Measurements from ENCODE around the gene CTDSPL.

The CTDSPL gene

GRCh38 chr3:37968199-37968598 is 106.5 kb downstream of the CTDSPL start:
- H3K4me3 ChIP-seq (ENCODE audit: low read depth, low read length) = no peak overlapping the region
- no peak overlapping the region for H3K27ac ChIP-seq (ENCODE audit: extremely low read depth, low read depth, low read length)
- ChIA-PET CTCF (interaction anchor here (0.7 to 8.1 kb wide), 15 partner anchors 9 to 661 kb away, joined by 3 to 164 read pairs (median 5); no protein-coding TSS in a partner anchor), POLR2A (no interaction called here)
- peaks cover 0 to 4% of the 10 kb centered on the region in 2 experiments; a peak in 1 of 3 replicates for H3K36me3 ChIP-seq (ENCODE audit: control insufficient read depth in 2 of 2, insufficient read depth in 1 of 2, low read length in 2 of 2)
- no peaks in the 10 kb centered on the region for H3K4me1 ChIP-seq (ENCODE audit: control insufficient read depth, insufficient read depth, low read length)
- H3K9me3 ChIP-seq (ENCODE audit: control insufficient read depth, insufficient read depth, low read depth, low read length) = no peaks in the 10 kb centered on the region
- TF ChIP-seq ZNF76 (tag by site-specific recombination; IDR thresholded peaks at IDR 0.05; ENCODE audit: borderline replicate concordance, low read depth) (no peak), ZNF670 (tag by site-specific recombination; IDR thresholded peaks at IDR 0.05; ENCODE audit: low read depth) (no peak), BCL6B (tag by site-specific recombination; IDR thresholded peaks at IDR 0.05) (no peak)

GRCh38 chr3:37968813-37969595 is 107.3 kb downstream of the CTDSPL start:
- Histone ChIP-seq H3K9me3 (ENCODE audit: control insufficient read depth, insufficient read depth, low read depth, low read length) (no peaks in the 10 kb centered on the region), H3K4me1 (ENCODE audit: control insufficient read depth, insufficient read depth, low read length) (no peaks in the 10 kb centered on the region), H3K27ac (ENCODE audit: extremely low read depth, low read depth, low read length) (no peak overlapping the region), H3K36me3 (ENCODE audit: control insufficient read depth in 2 of 2, insufficient read depth in 1 of 2, low read length in 2 of 2) (peaks cover 0 to 4% of the 10 kb centered on the region in 2 experiments; a peak in 1 of 3 replicates), H3K4me3 (ENCODE audit: low read depth, low read length) (no peak overlapping the region)
- ChIA-PET POLR2A (no interaction called here), CTCF (interaction anchor here (0.6 to 8.1 kb wide), 5 partner anchors 10 to 1040 kb away, joined by 3 to 164 read pairs (median 4); partner anchors contain the start of gene EXOG)
- TF ChIP-seq ZNF146 (tag by site-specific recombination; IDR thresholded peaks at IDR 0.05) (no peak), ZBTB8A (tag by site-specific recombination; IDR thresholded peaks at IDR 0.05) (no peak), ZNF792 (tag by site-specific recombination; IDR thresholded peaks at IDR 0.05) (no peak), ZNF560 (tag by site-specific recombination; IDR thresholded peaks at IDR 0.05; ENCODE audit: borderline replicate concordance) (no peak)

DNA sequence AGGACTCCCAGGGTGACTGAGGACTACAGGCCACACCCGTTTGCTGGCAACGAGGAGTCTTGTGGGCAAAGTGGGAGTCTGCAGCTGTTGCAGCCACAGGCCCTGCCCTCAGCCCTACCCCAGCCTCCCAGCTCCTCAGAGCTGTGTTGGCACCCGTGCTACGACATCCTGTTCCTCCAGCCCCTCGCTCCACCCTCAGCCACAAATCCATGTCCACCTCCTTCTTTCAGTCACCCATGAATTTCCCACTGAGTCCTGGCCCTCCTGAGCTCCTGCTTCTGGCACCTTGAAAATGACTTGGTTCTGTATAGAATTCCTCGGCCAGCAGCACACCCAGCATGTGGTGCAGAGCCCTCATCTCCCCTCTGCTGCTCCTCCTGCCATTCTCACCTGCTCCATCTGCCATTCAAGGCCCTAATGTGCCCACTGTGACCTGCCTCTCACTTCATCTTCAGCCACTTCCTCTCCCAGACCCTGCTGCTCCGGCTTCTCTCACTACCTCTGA is 108.0 kb downstream of the CTDSPL start:
- CTCF ChIA-PET = interaction anchor here (0.6 to 8.1 kb wide), 2 partner anchors 115 to 527 kb away, joined by 3 to 164 read pairs; partner anchors contain the start of gene EXOG
- POLR2A ChIA-PET = no interaction called here
- no peak for TF ChIP-seq ZNF776 (tag by site-specific recombination; IDR thresholded peaks at IDR 0.05; ENCODE audit: borderline replicate concordance)
- TF ChIP-seq ZNF585B (tag by site-specific recombination; IDR thresholded peaks at IDR 0.05) = no peak
- no peak for TF ChIP-seq ZEB2 (tag by site-specific recombination; IDR thresholded peaks at IDR 0.05)
- no peak for TF ChIP-seq ZFP3 (tag by site-specific recombination; IDR thresholded peaks at IDR 0.05; ENCODE audit: low read depth)
- no peak for TF ChIP-seq ZNF391 (tag by site-specific recombination; IDR thresholded peaks at IDR 0.05; ENCODE audit: borderline replicate concordance, low read depth)
- TF ChIP-seq, protein P1, sequence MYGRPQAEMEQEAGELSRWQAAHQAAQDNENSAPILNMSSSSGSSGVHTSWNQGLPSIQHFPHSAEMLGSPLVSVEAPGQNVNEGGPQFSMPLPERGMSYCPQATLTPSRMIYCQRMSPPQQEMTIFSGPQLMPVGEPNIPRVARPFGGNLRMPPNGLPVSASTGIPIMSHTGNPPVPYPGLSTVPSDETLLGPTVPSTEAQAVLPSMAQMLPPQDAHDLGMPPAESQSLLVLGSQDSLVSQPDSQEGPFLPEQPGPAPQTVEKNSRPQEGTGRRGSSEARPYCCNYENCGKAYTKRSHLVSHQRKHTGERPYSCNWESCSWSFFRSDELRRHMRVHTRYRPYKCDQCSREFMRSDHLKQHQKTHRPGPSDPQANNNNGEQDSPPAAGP (tag by site-specific recombination; IDR thresholded peaks at IDR 0.05) = no peak
- TF ChIP-seq ZNF426 (tag by site-specific recombination; IDR thresholded peaks at IDR 0.05) = no peak
- no peak for TF ChIP-seq ZNF354C (tag by site-specific recombination; IDR thresholded peaks at IDR 0.05; ENCODE audit: borderline replicate concordance, low read depth)
- TF ChIP-seq ZNF362 (tag by site-specific recombination; IDR thresholded peaks at IDR 0.05) = no peak
- no peak for TF ChIP-seq REPIN1 (tag by site-specific recombination; IDR thresholded peaks at IDR 0.05; ENCODE audit: low read depth)
- Histone ChIP-seq H3K27ac (ENCODE audit: extremely low read depth, low read depth, low read length) (no peak overlapping the region), H3K4me1 (ENCODE audit: control insufficient read depth, insufficient read depth, low read length) (no peaks in the 10 kb centered on the region), H3K9me3 (ENCODE audit: control insufficient read depth, insufficient read depth, low read depth, low read length) (no peaks in the 10 kb centered on the region), H3K4me3 (ENCODE audit: low read depth, low read length) (no peak overlapping the region), H3K36me3 (ENCODE audit: control insufficient read depth in 2 of 2, insufficient read depth in 1 of 2, low read length in 2 of 2) (peaks cover 0 to 4% of the 10 kb centered on the region in 2 experiments; a peak in 1 of 3 replicates)
